Activated CD4-positive, alpha-beta T cell treated with anti-CD3 and anti-CD28 coated beads for 24 hours (primary cell): ENCODE results near the gene DIP2C.
"Not testable (repeated sequence)": the region's sequence is repeated elsewhere in the genome, so short reads cannot be mapped to it uniquely, and the experiment has no call there.

ENCODE experiments used
- DNase-seq, 2 donors: peaks; one replicate each; pipeline ENCODE4 v3.0.0-alpha.2; 2020; ENCODE audit warnings: low read depth in 2 of 2

DIP2C gene

GRCh38 chr10:356452-356851 is 333.0 kb downstream of the DIP2C start:
- no peak for DNase-seq

- no peak for DNase-seq
These were observed 334.4 kb downstream of the DIP2C start for GRCh38 chr10:354901-355617.

GRCh38 chr10:352476-353235 is 336.8 kb downstream of the DIP2C start:
- no peak for DNase-seq

DNA sequence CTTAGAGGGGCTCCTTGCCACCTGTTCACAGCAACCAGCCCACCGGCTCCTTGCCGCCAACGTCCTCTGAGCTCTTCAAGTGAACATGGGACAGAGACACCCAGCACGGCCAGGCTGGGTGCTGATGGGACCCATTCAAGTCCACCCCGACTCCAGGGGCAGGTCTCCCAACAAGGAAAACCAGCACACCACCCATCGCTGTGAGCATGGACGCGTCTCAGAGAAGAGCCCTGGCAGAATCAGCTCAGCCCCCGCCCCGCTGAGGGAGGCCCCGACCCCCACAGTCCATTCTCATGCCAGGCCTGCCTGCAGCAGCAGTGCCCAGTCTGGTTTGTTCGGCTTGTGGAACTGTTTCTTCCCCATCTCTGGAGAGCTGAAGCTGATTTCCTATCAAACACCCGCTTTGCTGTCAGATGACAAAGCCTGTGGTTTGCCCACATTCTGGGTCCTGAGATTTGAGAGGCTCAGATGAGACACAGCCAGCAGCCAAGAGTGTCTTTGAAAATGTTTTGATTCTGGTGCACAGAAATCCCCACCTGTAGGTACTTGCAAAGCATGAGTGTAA is 337.6 kb downstream of the DIP2C start:
- no peak for DNase-seq

GRCh38 chr10:350981-351501 is 338.4 kb downstream of the DIP2C start:
- DNase-seq: no peak

- DNase-seq: no peak
These were observed 340.4 kb downstream of the DIP2C start for GRCh38 chr10:349081-349480.

DNA sequence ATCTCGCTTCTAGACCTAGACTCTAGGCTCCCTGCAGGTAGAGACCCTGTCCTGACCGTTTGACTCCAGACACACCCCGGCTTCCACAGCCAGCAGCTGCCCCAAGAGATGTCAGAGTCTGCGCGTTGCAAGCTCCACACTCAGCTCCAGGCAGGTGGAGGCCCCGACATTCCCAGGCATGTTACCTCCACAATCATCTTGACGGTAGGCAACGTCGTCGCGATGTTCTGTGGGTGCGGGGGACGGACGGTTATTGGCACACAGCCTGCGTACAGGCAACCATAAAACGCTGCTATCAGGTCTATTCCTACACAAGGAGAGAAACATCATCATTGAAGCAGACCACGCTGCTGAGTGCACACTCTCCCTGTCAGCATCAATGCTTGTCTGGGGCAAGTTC is 341.0 kb downstream of the DIP2C start:
- DNase-seq: no peak

DNA sequence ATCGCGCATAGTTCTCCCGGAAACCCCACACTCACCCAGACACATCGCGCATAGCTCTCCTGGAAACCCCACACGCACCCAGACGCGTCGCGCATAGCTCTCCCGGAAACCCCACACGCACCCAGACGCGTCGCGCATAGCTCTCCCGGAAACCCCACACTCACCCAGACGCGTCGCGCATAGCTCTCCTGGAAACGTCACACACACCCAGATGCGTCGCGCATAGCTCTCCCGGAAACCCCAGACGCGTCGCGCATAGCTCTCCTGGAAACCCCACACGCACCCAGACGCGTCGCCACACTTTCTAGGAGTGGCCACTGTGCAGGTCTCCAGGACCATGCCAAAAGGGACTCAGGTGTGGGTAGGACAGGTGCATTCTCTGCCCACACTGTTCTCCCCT is 341.7 kb downstream of the DIP2C start:
- not testable (repeated sequence) for DNase-seq

GRCh38 chr10:347190-347589 is 342.3 kb downstream of the DIP2C start:
- not testable (repeated sequence) for DNase-seq

DNA sequence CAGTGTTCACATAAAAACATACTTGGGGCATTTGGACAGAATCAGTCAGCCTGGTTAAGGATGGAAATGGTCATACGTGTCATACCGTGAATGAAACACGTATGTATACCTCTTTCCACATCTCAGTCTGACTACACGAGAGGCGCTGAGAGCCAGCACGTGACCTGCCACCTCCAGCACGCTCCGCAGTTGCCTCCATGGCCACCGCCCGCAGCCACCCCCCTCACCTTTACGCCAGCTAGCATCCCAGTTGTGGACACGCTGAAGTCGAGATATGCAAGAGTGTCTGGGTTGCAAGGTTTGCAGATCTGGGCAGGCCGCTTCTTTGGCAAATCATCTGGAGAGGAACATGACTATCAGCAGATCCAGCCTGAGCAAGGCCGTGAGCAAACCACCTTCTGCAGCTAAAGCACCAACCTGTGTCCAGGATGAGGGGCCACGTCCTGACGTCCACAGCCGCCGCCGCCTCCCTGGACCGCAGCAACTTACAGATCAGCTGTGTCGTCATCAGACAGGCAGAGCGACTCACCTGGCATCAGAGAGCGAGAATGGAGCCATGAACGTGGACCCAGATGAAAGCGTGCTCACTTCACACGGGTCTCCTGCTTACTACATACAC is 344.8 kb downstream of the DIP2C start:
- no peak for DNase-seq

GRCh38 chr10:343231-344220 is 345.9 kb downstream of the DIP2C start:
- DNase-seq: no peak

- no peak for DNase-seq
These were observed 348.3 kb downstream of the DIP2C start for GRCh38 chr10:341081-341740.

GRCh38 chr10:340646-341045 is 348.8 kb downstream of the DIP2C start:
- DNase-seq: no peak

DNA sequence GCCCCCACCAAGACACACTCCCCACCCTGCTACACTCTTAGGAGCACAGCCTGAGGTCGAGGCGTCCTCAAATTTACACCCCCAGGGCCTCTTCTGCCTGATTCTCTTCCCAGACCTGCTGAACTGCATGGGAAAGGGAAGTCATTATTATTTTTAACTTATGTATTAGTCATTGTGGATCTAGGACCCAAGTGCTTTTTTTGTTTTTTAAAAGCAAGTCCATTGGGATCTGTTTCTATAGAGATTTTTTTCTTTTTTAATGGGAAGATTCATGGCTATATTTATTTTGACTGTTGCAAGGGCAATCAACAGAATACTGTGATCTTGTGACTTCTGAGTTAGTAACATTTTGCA is 350.5 kb downstream of the DIP2C start:
- DNase-seq: no peak

- DNase-seq: no peak
These were observed 351.1 kb downstream of the DIP2C start for GRCh38 chr10:338171-339037.

DNA sequence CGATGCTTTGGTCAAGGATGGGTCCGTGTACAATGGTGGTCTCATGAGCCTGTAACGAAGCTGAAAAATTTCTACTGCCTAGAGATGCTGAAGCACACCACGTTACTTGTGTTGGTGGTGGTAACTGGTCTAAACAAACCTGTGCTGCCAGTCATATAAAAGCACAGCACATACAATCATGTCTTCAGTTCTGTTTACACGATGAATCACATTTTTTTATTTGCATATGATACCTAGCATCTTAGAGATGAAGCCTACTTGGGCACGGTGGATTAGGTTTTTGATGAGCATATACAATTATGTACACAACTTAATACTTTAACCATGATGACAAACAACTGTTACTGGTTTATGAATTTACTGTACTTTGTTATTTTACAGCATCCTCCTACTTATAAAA is 353.2 kb downstream of the DIP2C start:
- no peak for DNase-seq

DNA sequence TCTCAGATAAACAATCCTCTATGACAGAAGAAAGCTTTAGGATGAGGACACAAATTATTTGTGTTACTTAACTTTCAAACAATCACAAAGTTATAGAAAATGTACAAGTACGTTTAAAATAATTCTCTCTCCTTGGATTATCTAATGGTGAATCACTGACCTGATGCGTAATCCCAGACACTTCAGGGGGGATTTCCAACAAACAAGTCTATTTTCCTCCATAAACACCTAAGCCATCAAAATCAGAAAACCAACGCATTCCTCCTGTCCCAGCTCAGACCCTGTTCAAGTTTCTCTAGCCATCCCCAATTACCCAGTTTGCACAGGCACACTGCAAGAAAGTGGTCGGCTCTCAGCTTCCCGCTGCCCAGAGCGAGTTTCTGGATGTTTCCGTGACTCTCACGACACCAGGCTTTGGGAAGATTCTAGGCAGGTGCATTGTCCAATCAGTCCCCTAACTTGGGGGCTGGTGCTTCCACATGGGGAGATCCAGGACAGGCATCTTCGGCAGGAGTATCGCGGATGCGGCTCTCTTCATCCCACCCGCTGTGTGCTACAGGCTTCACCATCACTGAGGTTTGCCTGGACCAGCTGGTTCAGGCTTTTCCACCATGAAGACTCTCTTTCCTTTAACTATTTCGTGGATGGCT is 354.2 kb downstream of the DIP2C start:
- no peak for DNase-seq

GRCh38 chr10:331186-331585 is 358.3 kb downstream of the DIP2C start:
- DNase-seq: no peak
